ENCODE measurements around the gene FBXL3.

- TF ChIP-seq POLR2A (IDR thresholded peaks at IDR 0.05; ENCODE audit: low read depth, low read length) (no peak), POLR2AphosphoS5 (IDR thresholded peaks at IDR 0.05; ENCODE audit: low read depth, low read length) (no peak), TAF1 (IDR thresholded peaks at IDR 0.05; ENCODE audit: borderline replicate concordance, low read depth, low read length) (no peak)
These were observed 29.9 kb upstream of the FBXL3 start for GRCh38 chr13:77056886-77057285.

Measured in GM12892 (cell line).